ENCODE results near the gene MAST2.

DNA sequence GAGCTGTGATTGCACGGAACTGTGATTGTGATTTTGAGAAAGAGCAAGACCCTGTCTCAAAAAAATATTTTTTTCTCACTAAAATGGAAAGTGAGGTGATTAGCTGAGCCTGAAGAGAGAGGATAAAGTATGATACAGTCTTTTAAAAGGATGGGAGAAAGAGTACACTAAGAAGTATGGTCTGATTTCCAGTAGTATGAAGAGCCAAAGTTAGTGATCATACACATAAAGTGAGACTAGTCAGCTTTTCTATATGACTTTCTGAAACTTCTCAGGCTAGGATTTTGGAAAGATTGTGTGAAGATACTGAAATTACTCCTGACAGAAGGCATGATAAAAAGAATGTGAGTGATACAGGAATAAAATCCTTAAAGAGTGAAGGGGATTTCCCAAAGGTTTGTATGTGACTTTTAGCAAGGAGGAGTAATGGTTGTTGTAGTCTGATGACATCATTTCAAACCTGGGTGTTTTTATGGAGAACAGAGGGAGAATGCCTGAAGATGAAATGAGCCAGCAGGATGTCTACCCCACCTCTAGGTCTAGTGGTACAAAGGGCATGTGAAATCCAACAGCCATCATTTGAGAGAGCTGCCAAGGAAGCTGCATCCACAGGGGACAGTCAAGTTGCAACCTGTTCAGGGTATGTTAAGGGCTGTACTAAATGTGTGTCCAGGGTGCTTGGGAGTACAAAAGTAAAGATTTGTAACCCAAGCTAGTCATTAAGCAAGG is 171.3 kb downstream of the MAST2 start:
- TF ChIP-seq TCF4 (CRISPR knock-in tag; IDR thresholded peaks at IDR 0.05; ENCODE audit: borderline replicate concordance) = no peak
- no peak for TF ChIP-seq ZFP3 (CRISPR knock-in tag; IDR thresholded peaks at IDR 0.05)
- TF ChIP-seq TOX (CRISPR knock-in tag; IDR thresholded peaks at IDR 0.05; ENCODE audit: borderline replicate concordance) = no peak
- no peak for TF ChIP-seq CSDC2 (CRISPR knock-in tag; IDR thresholded peaks at IDR 0.05)
- no peak for TF ChIP-seq PPARA (CRISPR knock-in tag; IDR thresholded peaks at IDR 0.05; ENCODE audit: borderline replicate concordance)
- TF ChIP-seq RARB (CRISPR knock-in tag; IDR thresholded peaks at IDR 0.05) = no peak
- TF ChIP-seq ISL1 (CRISPR knock-in tag; IDR thresholded peaks at IDR 0.05) = no peak
- no peak for TF ChIP-seq OSR1 (CRISPR knock-in tag; IDR thresholded peaks at IDR 0.05)
- TF ChIP-seq, protein P1, sequence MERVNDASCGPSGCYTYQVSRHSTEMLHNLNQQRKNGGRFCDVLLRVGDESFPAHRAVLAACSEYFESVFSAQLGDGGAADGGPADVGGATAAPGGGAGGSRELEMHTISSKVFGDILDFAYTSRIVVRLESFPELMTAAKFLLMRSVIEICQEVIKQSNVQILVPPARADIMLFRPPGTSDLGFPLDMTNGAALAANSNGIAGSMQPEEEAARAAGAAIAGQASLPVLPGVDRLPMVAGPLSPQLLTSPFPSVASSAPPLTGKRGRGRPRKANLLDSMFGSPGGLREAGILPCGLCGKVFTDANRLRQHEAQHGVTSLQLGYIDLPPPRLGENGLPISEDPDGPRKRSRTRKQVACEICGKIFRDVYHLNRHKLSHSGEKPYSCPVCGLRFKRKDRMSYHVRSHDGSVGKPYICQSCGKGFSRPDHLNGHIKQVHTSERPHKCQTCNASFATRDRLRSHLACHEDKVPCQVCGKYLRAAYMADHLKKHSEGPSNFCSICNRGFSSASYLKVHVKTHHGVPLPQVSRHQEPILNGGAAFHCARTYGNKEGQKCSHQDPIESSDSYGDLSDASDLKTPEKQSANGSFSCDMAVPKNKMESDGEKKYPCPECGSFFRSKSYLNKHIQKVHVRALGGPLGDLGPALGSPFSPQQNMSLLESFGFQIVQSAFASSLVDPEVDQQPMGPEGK (CRISPR knock-in tag; IDR thresholded peaks at IDR 0.05; ENCODE audit: borderline replicate concordance) = no peak
- TF ChIP-seq, protein P2, sequence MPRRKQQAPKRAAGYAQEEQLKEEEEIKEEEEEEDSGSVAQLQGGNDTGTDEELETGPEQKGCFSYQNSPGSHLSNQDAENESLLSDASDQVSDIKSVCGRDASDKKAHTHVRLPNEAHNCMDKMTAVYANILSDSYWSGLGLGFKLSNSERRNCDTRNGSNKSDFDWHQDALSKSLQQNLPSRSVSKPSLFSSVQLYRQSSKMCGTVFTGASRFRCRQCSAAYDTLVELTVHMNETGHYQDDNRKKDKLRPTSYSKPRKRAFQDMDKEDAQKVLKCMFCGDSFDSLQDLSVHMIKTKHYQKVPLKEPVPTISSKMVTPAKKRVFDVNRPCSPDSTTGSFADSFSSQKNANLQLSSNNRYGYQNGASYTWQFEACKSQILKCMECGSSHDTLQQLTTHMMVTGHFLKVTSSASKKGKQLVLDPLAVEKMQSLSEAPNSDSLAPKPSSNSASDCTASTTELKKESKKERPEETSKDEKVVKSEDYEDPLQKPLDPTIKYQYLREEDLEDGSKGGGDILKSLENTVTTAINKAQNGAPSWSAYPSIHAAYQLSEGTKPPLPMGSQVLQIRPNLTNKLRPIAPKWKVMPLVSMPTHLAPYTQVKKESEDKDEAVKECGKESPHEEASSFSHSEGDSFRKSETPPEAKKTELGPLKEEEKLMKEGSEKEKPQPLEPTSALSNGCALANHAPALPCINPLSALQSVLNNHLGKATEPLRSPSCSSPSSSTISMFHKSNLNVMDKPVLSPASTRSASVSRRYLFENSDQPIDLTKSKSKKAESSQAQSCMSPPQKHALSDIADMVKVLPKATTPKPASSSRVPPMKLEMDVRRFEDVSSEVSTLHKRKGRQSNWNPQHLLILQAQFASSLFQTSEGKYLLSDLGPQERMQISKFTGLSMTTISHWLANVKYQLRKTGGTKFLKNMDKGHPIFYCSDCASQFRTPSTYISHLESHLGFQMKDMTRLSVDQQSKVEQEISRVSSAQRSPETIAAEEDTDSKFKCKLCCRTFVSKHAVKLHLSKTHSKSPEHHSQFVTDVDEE (CRISPR knock-in tag; IDR thresholded peaks at IDR 0.05) = no peak
- no peak for TF ChIP-seq ESRRG (CRISPR knock-in tag; IDR thresholded peaks at IDR 0.05)
- TF ChIP-seq ZNF565 (CRISPR knock-in tag; conservative IDR thresholded peaks at IDR 0.05; ENCODE audit: low read depth) = no peak

Measured in SK-N-SH treated with all-trans-retinoic acid at 6 μM for 48 hours (cell line).